ENCODE data around the gene POLR1A.

POLR1A gene

DNA sequence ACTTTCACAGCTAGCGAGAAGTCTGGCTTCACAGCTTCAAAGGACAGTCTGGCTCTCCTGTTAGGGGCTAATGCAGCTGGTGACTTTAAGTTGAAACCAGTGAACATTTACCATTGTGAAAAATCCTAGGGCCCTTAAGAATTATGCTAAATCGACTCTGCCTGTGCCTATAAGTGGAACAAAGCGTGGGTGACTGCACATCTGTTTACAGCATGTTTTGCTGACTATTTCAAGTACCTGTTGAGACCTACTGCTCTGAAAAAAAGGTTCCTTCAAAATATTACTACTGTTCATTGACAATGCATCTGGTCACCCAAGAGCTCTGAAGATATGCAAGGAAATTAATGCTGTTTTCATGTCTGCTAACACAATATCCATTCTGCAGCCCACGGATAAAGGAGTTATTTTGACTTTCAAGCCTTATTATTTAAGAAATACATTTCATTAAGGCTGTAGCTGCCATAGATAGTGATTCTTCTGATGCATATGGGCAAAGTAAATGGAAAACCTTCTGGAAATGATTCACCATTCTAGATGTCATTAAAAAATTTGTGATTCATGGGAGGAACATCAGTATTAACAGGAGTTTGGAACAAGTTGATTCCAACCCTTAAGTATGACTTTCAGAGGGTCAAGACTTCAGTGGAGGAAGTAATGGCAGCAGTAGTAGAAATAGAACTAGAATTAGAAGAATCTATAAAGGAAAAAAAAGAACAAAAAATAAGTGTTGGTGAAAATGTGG lies 48.9 kb downstream of the POLR1A start:
- no peak for DNase-seq

GRCh38 chr2:86055314-86055713 lies 50.4 kb downstream of the POLR1A start:
- no peak for DNase-seq

DNA sequence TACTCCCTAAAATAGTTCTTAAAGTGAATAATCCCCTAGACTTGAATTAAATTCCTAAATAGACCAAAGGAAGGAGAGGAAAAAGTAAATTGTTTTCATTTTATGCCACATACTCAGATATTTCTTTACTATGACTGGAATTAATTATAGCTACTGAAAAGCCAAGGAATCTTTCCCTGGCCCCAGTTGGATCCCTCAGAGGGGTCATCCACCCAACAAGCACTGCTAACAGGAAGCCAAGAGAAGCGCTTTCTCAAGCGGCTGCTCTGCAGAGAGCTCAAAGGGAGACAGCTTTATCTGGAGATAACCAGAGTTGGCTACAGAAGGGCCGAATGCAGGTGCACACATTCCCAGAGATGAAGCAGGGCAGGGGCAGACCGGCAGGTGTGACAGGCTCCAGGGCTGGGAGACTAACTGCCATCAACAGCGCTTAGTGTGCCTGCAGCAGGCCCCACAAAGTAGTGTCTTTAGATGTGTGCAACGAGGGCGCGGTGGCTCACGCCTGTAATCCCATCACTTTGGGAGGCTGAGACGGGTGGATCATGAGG lies 51.1 kb downstream of the POLR1A start:
- DNase-seq, result no peak

DNA sequence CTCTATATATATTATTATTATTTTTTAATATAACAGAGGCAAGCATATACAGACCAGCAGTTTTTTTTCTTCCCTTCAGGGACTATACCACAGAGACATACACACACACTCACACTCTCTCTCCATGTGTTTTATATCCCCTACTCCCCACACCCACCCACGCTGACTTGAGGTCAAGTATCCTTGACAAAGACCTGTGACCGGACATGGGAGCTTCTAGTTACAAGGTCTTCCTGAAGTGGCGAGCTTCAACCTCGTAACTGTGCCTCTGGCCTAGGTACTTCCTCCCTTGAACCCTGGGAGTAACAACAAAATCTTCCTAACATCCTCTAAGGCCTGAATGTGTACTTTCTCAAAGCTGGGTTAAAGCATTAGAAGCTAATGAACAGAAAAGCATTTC lies 52.5 kb downstream of the POLR1A start:
- DNase-seq, result no peak

DNA sequence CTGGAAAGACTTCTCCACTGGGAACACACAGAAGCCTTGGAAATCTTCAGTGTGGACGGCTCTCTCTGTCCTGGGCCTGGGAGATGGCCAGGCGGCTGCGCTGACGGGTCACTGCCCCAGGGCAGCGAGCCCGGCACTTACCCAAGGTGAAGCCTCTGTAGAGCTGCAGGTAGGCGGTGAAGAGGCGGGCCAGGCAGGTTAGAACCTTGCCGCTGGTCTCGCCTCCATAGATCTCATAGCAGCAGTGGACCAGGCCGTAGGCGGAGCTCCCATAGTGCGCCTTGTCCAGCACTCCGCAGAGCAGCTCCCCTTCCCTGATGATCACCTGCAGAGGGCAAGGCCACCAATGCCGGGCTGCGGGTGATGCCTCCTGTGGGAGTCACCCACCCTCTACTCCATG lies 53.0 kb downstream of the POLR1A start:
- DNase-seq, result no peak

GRCh38 chr2:86052265-86052664 lies 53.4 kb downstream of the POLR1A start:
- no peak for DNase-seq

- no peak for DNase-seq
Measured at GRCh38 chr2:86050301-86050700, 55.4 kb downstream of the POLR1A start.

DNA sequence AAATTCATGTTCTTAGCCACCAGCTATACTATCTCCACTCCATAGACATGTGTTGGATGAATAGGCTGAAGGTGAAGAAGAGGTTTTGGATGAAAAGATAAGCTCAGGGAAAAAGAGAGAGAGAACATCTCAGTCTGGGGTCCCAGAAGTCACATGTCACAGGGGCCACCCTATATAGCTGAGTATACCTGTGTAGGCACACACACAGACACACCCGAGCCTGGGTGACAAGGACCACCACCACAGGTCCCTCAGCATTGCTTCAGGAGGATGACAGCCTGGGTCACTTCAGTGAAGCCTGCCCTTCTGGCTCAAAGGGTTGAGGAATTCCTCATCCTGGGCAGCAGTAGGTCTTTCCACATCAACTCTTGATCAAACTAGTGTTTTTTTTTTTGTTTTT lies 56.2 kb downstream of the POLR1A start:
- DNase-seq, result no peak

GRCh38 chr2:86048888-86049287 lies 56.8 kb downstream of the POLR1A start:
- DNase-seq, result no peak

DNA sequence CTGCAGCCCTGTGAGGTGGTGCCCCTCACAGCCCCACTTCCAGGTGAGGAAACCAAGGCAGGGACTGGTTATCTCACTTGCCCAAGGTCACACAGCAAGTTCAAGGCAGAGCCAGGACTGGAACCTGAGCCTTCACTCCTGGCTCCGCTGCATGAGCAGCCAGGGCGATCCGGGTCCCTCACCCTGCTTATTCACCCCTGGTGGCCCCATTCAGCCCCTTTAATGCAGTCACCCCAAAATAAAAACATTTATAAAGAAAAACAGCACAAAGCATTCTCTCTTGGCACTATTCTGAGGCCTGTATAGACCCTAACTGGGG lies 57.3 kb downstream of the POLR1A start:
- DNase-seq, result no peak

- no peak for DNase-seq
Measured at GRCh38 chr2:86047575-86048382, 57.9 kb downstream of the POLR1A start.

DNA sequence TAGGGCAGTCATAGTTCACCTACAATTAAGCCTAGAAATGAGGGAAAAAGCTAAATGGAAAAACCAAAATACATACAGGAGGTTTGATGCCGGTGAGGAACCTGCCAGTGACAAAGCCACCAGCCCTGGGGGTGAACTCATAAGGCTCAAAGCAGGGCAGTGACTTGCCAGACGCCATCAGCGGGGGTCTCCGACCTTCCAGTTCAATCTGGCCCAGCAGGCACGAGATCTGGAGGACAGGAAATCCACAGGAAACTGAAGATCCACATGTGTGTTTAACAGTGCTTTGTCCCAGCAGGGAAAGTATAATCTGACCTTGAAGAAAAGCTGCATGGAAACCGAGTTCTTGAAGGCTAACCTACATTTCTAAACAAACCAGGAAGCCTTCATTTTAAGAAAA lies 60.1 kb downstream of the POLR1A start:
- no peak for DNase-seq

DNA sequence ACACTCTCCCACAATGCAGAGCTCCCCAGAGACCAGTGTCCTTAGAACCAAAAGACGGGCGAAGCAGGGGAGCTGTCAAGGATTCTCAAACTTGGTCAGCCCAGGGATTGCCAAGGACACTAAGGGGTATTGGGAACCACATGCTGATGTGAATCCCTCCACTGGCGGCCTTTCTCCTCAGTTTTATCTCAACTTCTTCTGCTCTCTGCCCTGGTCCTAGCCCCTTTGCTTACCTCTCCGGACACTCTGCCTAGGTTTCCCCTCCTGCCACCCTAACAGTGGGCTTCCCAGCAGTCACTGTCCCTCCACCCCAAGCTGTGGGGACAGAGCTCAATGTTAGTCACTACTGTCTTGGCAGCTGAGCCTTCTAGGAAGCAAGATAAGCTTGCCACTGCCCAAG lies 61.1 kb downstream of the POLR1A start:
- DNase-seq, result no peak

- no peak for DNase-seq
Measured at GRCh38 chr2:86044045-86044444, 61.6 kb downstream of the POLR1A start.

DNA sequence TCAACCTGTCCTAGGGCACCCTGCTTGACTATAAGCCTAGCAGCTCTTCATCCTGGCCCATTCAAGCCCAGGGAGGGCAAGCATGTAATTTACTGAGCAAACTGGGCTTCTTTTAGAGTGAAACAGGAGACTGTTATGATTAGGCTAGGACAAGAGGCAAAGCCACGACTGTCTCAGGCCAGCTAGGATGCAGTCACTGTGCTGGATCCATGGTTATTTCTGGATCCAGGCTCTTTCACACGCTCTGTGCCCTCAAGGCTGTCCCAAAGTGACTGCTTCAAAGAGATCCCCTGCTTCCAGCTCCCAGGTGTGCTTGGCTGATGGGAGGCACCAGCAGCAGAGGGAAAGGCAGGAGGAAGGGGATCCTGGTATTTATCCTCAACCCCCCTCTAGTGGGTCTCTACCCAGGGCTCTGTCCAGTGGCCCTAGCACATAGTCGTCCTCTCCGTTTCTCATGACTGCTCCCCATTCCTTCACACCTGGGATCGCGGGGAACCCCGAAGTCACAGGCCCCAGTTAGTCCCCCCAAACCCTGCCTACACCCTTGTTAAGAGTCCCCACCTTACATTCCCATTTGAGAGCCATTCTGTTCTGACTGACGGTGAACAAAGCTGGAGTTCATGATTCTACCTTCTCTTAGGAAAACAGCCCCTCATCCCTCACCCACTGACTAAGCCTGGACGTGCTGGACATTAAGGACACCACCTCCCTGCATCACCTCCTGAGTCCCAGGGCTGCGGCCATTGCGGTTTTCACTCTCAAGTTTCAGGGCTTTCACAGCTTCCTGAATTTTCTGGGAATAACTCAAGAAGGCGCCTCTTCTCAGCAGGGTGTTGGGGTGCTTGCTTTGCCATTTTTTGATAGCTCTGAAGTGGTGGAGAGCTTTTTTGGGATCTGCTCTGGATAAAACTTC lies 63.2 kb downstream of the POLR1A start:
- DNase-seq, result no peak

- DNase-seq, result no peak
Measured at GRCh38 chr2:86039963-86040655, 65.6 kb downstream of the POLR1A start.

GRCh38 chr2:86039178-86039962 lies 66.3 kb downstream of the POLR1A start:
- no peak for DNase-seq

DNA sequence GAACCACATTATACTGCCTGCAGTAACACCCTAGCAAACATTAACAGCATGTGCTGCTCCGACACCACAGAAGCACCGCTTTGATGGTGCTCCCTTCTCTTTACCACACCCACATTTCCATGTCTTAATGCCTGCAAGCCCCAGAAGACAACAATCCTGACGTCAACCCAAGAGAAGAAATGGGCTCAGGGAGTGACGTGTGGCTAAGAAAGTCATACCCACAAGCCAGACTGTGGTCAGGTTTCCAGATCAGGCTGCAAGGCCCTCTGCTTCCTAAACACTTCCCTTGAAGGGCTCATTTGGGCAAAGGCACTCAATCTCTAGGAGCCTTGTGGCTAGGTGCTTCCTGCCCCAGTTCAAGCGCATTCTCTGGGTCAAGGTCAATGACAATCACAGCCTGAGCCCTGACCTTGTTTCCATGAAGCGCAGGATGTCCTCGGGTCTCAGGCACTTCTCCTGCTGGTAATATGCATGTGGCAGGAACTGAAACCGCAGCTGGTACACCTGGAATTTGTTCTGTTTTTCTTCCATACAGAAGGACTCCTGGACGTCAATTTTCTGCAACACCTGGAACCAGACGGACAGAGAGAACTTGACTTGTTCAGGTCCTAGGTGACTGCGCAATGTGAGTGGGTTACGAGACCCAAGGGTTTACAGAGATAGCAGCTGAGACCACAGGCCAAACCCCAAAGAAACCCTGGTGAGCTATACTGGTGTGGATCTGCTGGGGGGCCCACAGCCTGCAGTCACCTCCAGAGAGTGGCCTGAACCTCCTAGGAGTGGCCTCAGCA lies 67.2 kb downstream of the POLR1A start:
- peak; percentile 78 for DNase-seq

GRCh38 chr2:86037795-86038192 lies 67.9 kb downstream of the POLR1A start:
- DNase-seq, result no peak

DNA sequence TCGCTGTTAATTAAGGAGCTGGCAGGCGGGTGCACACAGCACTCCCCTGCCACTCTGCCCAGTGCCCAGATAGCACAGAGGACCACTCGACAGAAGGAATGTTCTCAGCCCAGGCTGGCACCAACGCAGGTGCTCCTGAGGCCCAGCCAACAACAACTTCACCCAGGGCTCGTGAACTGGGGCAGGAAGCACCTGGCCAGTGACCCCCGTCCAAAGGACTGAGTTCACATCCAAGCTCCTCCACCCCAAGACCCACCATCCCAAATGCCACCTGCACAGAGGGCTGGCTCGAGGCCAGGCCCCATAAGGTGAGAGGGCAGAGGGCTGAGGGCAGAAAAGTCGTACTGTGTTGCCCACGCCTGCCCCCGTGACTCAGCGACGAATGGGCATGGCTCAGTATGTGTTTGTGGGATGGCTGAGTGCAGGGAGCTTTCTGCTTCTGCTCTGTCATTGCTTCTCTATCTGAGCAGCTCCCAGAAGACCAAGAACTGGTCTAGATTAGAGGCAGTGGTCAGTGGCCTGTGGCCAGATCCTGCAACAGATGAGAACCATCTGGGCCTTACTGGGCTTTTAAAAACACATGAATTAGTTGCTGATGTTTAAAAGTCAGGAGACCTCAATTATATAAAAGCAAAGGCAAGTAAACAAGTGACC lies 68.4 kb downstream of the POLR1A start:
- no peak for DNase-seq
